ENCODE results near the gene SRD5A1.

The SRD5A1 gene

GRCh38 chr5:6602441-6602840 is 30.8 kb upstream of the SRD5A1 start:
- ATAC-seq (ENCODE audit: low read depth) = no peak
- H3K9me3 ChIP-seq (ENCODE audit: severe bottlenecking) = no peaks in the 10 kb centered on the region
- TF ChIP-seq CTCF (IDR thresholded peaks at IDR 0.05; ENCODE audit: poor library complexity, severe bottlenecking) = no peak
- peaks cover 98% of the 10 kb centered on the region for H3K36me3 ChIP-seq (ENCODE audit: low read depth)
- H3K27me3 ChIP-seq (ENCODE audit: insufficient read depth, poor library complexity, severe bottlenecking) = no peaks in the 10 kb centered on the region
- H3K4me1 ChIP-seq (ENCODE audit: insufficient read depth, poor library complexity, severe bottlenecking) = no peaks in the 10 kb centered on the region
- DNase-seq (ENCODE audit: low spot score) = no peak
- H3K4me3 ChIP-seq (ENCODE audit: severe bottlenecking) = no peak overlapping the region
- H3K27ac ChIP-seq (ENCODE audit: poor library complexity, severe bottlenecking) = no peak overlapping the region

GRCh38 chr5:6603643-6604042 is 29.6 kb upstream of the SRD5A1 start:
- H3K36me3 ChIP-seq (ENCODE audit: low read depth) = peaks cover 100% of the 10 kb centered on the region
- no peaks in the 10 kb centered on the region for H3K4me1 ChIP-seq (ENCODE audit: insufficient read depth, poor library complexity, severe bottlenecking)
- no peak for DNase-seq (ENCODE audit: low spot score)

GRCh38 chr5:6604341-6604740 is 28.9 kb upstream of the SRD5A1 start:
- H3K27ac ChIP-seq (ENCODE audit: poor library complexity, severe bottlenecking) = no peak overlapping the region
- no peaks in the 10 kb centered on the region for H3K9me3 ChIP-seq (ENCODE audit: severe bottlenecking)
- DNase-seq (ENCODE audit: low spot score) (no peak), ATAC-seq (ENCODE audit: low read depth) (no peak)
- no peak for TF ChIP-seq CTCF (IDR thresholded peaks at IDR 0.05; ENCODE audit: poor library complexity, severe bottlenecking)
- no peaks in the 10 kb centered on the region for H3K27me3 ChIP-seq (ENCODE audit: insufficient read depth, poor library complexity, severe bottlenecking)
- no peak overlapping the region for H3K4me3 ChIP-seq (ENCODE audit: severe bottlenecking)
- peaks cover 100% of the 10 kb centered on the region for H3K36me3 ChIP-seq (ENCODE audit: low read depth)
- H3K4me1 ChIP-seq (ENCODE audit: insufficient read depth, poor library complexity, severe bottlenecking) = no peaks in the 10 kb centered on the region

More at GRCh38 chr5:6603643-6604042, 29.6 kb upstream of the SRD5A1 start:
- ATAC-seq (ENCODE audit: low read depth) = no peak
- no peak for TF ChIP-seq CTCF (IDR thresholded peaks at IDR 0.05; ENCODE audit: poor library complexity, severe bottlenecking)
- Histone ChIP-seq H3K27ac (ENCODE audit: poor library complexity, severe bottlenecking) (no peak overlapping the region), H3K9me3 (ENCODE audit: severe bottlenecking) (no peaks in the 10 kb centered on the region), H3K4me3 (ENCODE audit: severe bottlenecking) (no peak overlapping the region), H3K27me3 (ENCODE audit: insufficient read depth, poor library complexity, severe bottlenecking) (no peaks in the 10 kb centered on the region)

- Histone ChIP-seq H3K36me3 (ENCODE audit: low read depth) (peaks cover 100% of the 10 kb centered on the region), H3K4me1 (ENCODE audit: insufficient read depth, poor library complexity, severe bottlenecking) (no peaks in the 10 kb centered on the region), H3K27me3 (ENCODE audit: insufficient read depth, poor library complexity, severe bottlenecking) (no peaks in the 10 kb centered on the region), H3K4me3 (ENCODE audit: severe bottlenecking) (no peak overlapping the region), H3K9me3 (ENCODE audit: severe bottlenecking) (no peaks in the 10 kb centered on the region), H3K27ac (ENCODE audit: poor library complexity, severe bottlenecking) (no peak overlapping the region)
- DNase-seq (ENCODE audit: low spot score) (no peak), ATAC-seq (ENCODE audit: low read depth) (no peak)
- TF ChIP-seq CTCF (IDR thresholded peaks at IDR 0.05; ENCODE audit: poor library complexity, severe bottlenecking) = no peak
Observed at GRCh38 chr5:6604946-6605345, 28.3 kb upstream of the SRD5A1 start.

- H3K27ac ChIP-seq (ENCODE audit: poor library complexity, severe bottlenecking) = no peak overlapping the region
- no peaks in the 10 kb centered on the region for H3K4me1 ChIP-seq (ENCODE audit: insufficient read depth, poor library complexity, severe bottlenecking)
- H3K36me3 ChIP-seq (ENCODE audit: low read depth) = peaks cover 100% of the 10 kb centered on the region
- TF ChIP-seq CTCF (IDR thresholded peaks at IDR 0.05; ENCODE audit: poor library complexity, severe bottlenecking) = no peak
- DNase-seq (ENCODE audit: low spot score) (no peak), ATAC-seq (ENCODE audit: low read depth) (no peak)
- H3K27me3 ChIP-seq (ENCODE audit: insufficient read depth, poor library complexity, severe bottlenecking) = no peaks in the 10 kb centered on the region
- H3K9me3 ChIP-seq (ENCODE audit: severe bottlenecking) = no peaks in the 10 kb centered on the region
- H3K4me3 ChIP-seq (ENCODE audit: severe bottlenecking) = no peak overlapping the region
Observed at GRCh38 chr5:6606884-6607558, 26.2 kb upstream of the SRD5A1 start.
